ENCODE results near the gene ERCC2.
A peak's percentile ranks its signal among the peaks of the same experiment; 100 is the strongest.

Gene ERCC2

DNA sequence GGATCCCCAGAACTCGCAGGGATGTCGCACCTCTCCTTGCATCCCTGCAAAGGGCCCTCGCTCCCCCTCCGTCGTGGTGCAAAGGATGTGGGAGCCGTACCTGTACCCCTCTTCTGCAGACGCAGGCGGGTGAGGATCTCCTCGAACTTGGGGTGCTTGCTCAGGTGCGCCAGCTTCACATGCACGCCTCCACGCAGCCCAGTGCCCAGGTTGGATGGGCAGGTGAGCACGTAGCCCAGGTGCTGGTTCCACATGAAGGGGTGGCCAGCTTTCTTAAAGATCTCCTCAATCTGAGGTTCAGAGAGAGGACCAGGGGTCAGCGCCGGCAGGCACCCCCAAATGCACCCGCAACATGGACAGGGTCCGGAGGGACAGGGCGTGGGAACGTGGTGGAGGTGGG is 63.0 kb downstream of the ERCC2 start:
- no peak for DNase-seq (ENCODE audit: low read depth)
- H3K4me3 ChIP-seq (ENCODE audit: low read depth, low read length): no peak overlapping the region
- TF ChIP-seq, protein P1, sequence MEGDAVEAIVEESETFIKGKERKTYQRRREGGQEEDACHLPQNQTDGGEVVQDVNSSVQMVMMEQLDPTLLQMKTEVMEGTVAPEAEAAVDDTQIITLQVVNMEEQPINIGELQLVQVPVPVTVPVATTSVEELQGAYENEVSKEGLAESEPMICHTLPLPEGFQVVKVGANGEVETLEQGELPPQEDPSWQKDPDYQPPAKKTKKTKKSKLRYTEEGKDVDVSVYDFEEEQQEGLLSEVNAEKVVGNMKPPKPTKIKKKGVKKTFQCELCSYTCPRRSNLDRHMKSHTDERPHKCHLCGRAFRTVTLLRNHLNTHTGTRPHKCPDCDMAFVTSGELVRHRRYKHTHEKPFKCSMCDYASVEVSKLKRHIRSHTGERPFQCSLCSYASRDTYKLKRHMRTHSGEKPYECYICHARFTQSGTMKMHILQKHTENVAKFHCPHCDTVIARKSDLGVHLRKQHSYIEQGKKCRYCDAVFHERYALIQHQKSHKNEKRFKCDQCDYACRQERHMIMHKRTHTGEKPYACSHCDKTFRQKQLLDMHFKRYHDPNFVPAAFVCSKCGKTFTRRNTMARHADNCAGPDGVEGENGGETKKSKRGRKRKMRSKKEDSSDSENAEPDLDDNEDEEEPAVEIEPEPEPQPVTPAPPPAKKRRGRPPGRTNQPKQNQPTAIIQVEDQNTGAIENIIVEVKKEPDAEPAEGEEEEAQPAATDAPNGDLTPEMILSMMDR (IDR thresholded peaks at IDR 0.05; ENCODE audit: insufficient read depth, low read depth, low read length, missing control alignments): no peak

DNA sequence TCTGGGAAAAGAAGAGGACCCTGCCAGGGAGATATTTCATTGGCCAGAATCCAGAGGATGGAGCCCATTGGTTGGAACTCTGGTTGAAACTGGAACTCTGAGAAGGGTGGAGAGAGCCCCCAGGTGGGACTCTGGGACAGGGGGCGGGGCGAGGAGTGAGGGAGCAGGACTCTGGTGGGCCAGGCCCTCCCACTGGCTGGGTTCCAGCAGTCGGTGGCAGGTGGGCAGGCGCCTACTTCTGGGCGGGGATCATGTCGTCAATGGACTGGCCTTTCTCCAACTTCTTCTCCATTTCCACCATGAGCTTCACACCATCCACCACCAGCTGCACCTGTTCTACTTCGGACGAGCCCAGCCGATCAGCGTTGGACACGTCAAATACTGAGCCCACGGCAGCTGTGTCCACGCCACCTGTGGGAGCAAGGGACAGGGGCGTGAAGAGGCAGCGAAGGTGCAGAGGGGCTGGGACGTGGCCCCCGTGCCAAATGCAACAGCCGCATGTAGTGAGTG is 63.8 kb downstream of the ERCC2 start:
- H3K4me3 ChIP-seq (ENCODE audit: low read depth, low read length): no peak overlapping the region
- TF ChIP-seq, protein P1 (IDR thresholded peaks at IDR 0.05; ENCODE audit: insufficient read depth, low read depth, low read length, missing control alignments): no peak
- no peak for DNase-seq (ENCODE audit: low read depth)

DNA sequence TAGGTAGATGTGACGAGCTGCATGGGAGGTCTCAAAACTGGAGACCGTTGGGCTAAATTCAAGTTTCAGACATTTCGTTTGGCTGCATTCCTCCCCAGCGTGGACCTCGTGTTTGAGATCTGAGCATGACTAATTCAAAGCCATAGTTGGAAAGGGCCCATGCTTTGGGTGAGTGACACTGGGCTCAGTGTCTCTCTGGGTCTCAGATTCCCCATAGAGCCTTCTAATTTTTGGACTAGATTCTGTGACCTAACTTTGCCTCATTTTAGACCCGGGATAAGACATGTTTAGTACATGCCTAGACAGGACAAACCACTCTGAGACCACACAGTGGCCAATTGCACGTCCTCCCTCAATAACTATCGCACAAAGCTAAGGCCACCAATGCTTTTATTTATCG is 64.3 kb downstream of the ERCC2 start:
- TF ChIP-seq, protein P1 (IDR thresholded peaks at IDR 0.05; ENCODE audit: insufficient read depth, low read depth, low read length, missing control alignments): no peak
- H3K4me3 ChIP-seq (ENCODE audit: low read depth, low read length): no peak overlapping the region
- DNase-seq (ENCODE audit: low read depth): no peak

DNA sequence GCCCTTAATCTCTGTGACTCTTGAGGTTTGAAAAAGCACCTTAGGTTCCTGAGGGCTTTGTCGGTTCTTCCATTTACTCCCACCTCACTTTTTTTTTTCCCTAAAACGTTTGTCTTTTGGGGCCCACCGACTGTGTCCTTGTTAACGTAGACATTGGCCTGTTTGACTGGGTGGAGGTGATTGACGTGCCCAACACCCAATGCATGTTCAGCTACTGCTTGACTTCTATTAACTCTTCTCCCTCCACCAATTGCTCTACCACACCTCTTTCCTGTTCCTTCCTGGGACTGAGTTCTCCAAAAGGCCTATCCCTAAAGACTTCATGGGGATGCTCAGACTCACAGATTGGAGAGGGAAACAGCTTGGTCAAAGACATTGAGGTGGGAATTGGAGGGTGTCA is 65.0 kb downstream of the ERCC2 start:
- H3K4me3 ChIP-seq (ENCODE audit: low read depth, low read length): no peak overlapping the region
- TF ChIP-seq, protein P1 (IDR thresholded peaks at IDR 0.05; ENCODE audit: insufficient read depth, low read depth, low read length, missing control alignments): no peak
- DNase-seq (ENCODE audit: low read depth): peak; percentile 50

DNA sequence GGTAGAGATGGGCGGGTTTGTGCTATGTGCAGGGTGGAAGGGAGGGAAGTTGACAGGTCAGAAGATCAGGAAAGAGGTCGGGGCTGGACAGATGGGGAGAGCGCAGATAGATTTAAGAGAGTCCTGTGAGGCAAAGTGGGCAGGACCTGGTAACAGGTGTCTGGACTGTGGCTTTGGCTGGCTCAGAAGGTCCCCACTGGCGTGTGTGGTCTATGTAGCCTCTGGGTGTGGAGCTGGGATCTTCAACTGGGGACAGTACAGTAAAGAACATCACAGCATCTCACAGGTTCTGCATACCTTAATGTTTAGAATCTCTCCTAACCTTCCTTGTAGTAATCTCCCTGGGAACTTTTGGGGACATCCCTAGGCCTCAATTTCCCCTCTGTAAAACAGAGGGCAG is 65.4 kb downstream of the ERCC2 start:
- no peak for DNase-seq (ENCODE audit: low read depth)
- no peak overlapping the region for H3K4me3 ChIP-seq (ENCODE audit: low read depth, low read length)
- TF ChIP-seq, protein P1 (IDR thresholded peaks at IDR 0.05; ENCODE audit: insufficient read depth, low read depth, low read length, missing control alignments): no peak

DNA sequence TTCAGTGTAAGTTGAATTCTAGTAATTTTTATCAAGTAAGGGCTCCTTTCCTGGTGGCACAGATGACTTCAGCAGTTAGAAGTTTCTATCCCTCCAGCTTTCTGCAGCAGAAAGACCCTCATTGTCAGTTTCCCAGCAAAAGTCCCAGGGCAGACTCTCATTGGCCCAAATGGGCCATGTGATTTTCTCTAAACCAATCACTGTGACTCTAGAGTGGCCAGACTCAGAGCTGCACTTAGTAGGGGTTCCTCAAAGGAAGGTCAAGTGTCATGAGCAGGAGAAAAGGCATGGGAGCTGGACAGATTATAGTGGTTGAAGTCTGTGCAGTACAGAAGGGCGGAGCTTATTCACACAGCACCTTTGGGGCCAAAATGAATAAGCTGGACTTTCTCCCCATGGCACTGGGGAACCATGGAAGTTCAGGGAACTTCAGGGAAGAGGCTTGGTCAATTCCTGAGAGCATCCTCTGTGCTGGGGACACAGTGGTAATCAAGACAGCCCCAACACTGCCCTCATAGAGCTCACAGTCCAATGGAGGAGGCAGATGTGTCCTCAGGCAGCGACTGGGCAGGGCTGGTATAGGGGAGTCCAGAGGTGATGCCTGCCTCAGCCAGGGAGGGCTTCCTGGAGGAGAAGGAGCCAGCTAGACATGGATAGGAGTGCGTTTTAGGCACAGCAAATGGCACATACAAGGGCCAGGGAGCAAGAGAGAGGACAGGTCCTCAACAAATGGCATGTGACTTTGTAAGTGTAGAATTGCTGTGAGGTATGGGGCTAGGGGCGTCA is 66.0 kb downstream of the ERCC2 start:
- no peak overlapping the region for H3K4me3 ChIP-seq (ENCODE audit: low read depth, low read length)
- TF ChIP-seq, protein P1 (IDR thresholded peaks at IDR 0.05; ENCODE audit: insufficient read depth, low read depth, low read length, missing control alignments): no peak

More for the DNA sequence above, 66.0 kb downstream of the ERCC2 start:
- no peak for DNase-seq (ENCODE audit: low read depth)

Data from GM12865 (cell line).